HG03457 (cell line): ENCODE measurements around the gene LOXHD1.

Experiments
- ATAC-seq: cut with Tn5 transposase; IDR thresholded peaks from one replicate; pipeline ENCODE4 v1.9.1; 2021; ENCODE audit warnings: moderate number of reproducible peaks; ENCODE audit not compliant: unreplicated experiment

Gene LOXHD1

GRCh38 chr18:46657115-46657955, at the start of gene LOXHD1:
TSS of gene LOXHD1 (minus strand) at chr18:46657220. CDS start at chr18:46657033, 187 bp downstream.
- no peak for ATAC-seq

GRCh38 chr18:46705521-46705920, 48.5 kb upstream of the LOXHD1 start:
- ATAC-seq = no peak

- ATAC-seq = no peak
These were observed 47.8 kb upstream of the LOXHD1 start for GRCh38 chr18:46704816-46705215.

GRCh38 chr18:46704189-46704588, 47.2 kb upstream of the LOXHD1 start:
- ATAC-seq = no peak

GRCh38 chr18:46702471-46702870, 45.5 kb upstream of the LOXHD1 start:
- ATAC-seq = no peak

- no peak for ATAC-seq
These were observed 43.2 kb upstream of the LOXHD1 start for GRCh38 chr18:46700066-46700824.

GRCh38 chr18:46696702-46697101, 39.7 kb upstream of the LOXHD1 start:
- no peak for ATAC-seq

GRCh38 chr18:46696268-46696667, 39.2 kb upstream of the LOXHD1 start:
- no peak for ATAC-seq

- ATAC-seq = no peak
These were observed 37.0 kb upstream of the LOXHD1 start for GRCh38 chr18:46693996-46694395.

- no peak for ATAC-seq
These were observed 32.0 kb upstream of the LOXHD1 start for GRCh38 chr18:46688853-46689525.

- no peak for ATAC-seq
These were observed 29.2 kb upstream of the LOXHD1 start for GRCh38 chr18:46686186-46686585.

- no peak for ATAC-seq
These were observed 26.2 kb upstream of the LOXHD1 start for GRCh38 chr18:46683252-46683651.

- ATAC-seq = no peak
These were observed 24.0 kb upstream of the LOXHD1 start for GRCh38 chr18:46680784-46681695.

GRCh38 chr18:46679846-46680598, 23.0 kb upstream of the LOXHD1 start:
- no peak for ATAC-seq

GRCh38 chr18:46678785-46679399, 21.9 kb upstream of the LOXHD1 start:
- no peak for ATAC-seq

- ATAC-seq = no peak
These were observed 21.0 kb upstream of the LOXHD1 start for GRCh38 chr18:46678041-46678440.

GRCh38 chr18:46677611-46678010, 20.6 kb upstream of the LOXHD1 start:
- no peak for ATAC-seq

- ATAC-seq = no peak
These were observed 19.3 kb upstream of the LOXHD1 start for GRCh38 chr18:46676182-46676835.

GRCh38 chr18:46675112-46675511, 18.1 kb upstream of the LOXHD1 start:
- ATAC-seq = no peak
